Measurements from ENCODE around the gene RSU1. TPM values are rescaled to one million over a fixed set of nuclear protein-coding genes. Genes with fewer than 3 reads are reported as not detected.

The RSU1 gene
- total RNA-seq (10 to 100 TPM; 46.6 to 84.1 TPM), polyA plus RNA-seq (ENCODE audit: insufficient read length in 2 of 2) (10 to 100 TPM; 67.7 to 68.6 TPM)
- long read RNA-seq, donor 1, transcript RSU1-205 (8 exons, 3,639 nt): minor isoform, 8 of 34 reads
- long read RNA-seq, donor 1, transcript RSU1-201 (9 exons, 3,834 nt): major isoform, 22 of 34 reads
- long read RNA-seq, donor 1, partial matches to known transcripts: 0 of 34 reads
- long read RNA-seq, donor 1, other reads (novel, unspliced or antisense): 0 of 34 reads
- long read RNA-seq, donor 2, partial matches to known transcripts: 0 of 9 reads
- long read RNA-seq, donor 2, other reads (novel, unspliced or antisense): 0 of 9 reads
- long read RNA-seq, donor 3, transcript RSU1-203 (8 exons, 3,919 nt): major isoform, 5 of 21 reads
- long read RNA-seq, donor 3, partial matches to known transcripts: 8 of 21 reads
- long read RNA-seq, donor 3, other reads (novel, unspliced or antisense): 0 of 21 reads
- long read RNA-seq, donor 4, transcript RSU1-203 (8 exons, 3,919 nt): minor isoform, 5 of 75 reads
- long read RNA-seq, donor 4, transcript RSU1-205 (8 exons, 3,639 nt): minor isoform, 8 of 75 reads
- long read RNA-seq, donor 4, transcript RSU1-201 (9 exons, 3,834 nt): major isoform, 43 of 75 reads
- long read RNA-seq, donor 4, partial matches to known transcripts: 19 of 75 reads
- long read RNA-seq, donor 4, other reads (novel, unspliced or antisense): 0 of 75 reads

DNA sequence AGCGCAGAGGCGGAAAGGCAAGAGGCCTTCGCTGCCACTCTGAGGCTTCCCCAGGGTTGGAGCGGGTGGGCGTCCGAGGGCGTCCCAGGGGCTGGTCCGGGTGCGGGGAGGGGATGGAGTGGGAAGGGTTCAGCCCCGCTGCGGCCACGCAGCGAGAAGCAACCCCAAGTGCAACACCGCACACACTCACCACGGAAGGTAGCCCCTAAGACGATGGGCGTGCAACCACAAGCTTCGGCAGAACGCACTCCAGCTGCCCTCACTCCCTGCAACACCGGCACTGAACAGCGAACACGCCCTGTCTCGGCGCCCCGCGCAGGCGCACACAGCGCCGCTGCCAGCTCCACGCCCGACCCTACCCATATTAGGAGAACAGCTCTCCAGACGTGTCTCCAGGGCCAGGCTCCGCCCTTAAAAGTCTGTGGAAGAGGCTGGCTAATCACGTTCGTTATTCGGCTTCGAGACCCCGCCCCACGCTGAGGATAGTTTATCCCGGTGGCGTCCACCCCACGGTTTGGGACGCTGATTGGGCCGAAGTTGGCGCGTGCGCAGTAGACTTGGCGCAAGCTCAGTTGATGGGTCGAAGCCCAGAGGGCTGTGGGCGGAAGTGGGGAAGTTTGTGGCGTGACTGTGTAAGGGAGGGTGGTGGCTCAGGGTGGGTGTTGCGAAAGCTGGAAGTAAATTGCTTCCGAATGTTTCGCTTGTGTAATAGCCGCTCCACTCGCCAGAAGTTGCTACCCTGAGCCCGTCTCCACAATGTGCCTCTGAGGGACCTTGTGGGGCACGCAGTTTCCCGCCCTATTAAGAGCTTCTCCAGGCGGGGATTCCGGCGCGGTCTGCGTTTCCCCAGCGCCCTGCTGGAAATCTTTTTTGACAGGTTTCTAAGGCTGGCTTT, at the start of gene RSU1:
Gene RSU1 (minus strand): TSS at position 300 of the 895 bp plus-strand sequence. CDS start 343 bp downstream, outside the sequence.
- under 1% methylated on average over 65 of the region's 65 CpGs for WGBS (ENCODE audit: insufficient coverage)
- peak within 1 kb of the TSS; percentile 83 for H3K27ac ChIP-seq (ENCODE audit: low read depth, low read length)

GRCh38 chr10:16866541-16867275, 49.5 kb upstream of the RSU1 start:
- H3K27me3 ChIP-seq (ENCODE audit: control insufficient read depth, insufficient read depth, low read length): no peaks in the 10 kb centered on the region
- H3K4me1 ChIP-seq (ENCODE audit: control insufficient read depth, insufficient read depth, low read length): no peaks in the 10 kb centered on the region
- peak in 2 of 6 donors; percentile 72 to 86 for DNase-seq (ENCODE audit: low read depth in 4 of 6, low spot score in 6 of 6)
- no peak overlapping the region for H3K27ac ChIP-seq (ENCODE audit: low read depth, low read length)
- no peaks in the 10 kb centered on the region for H3K9me3 ChIP-seq (ENCODE audit: control insufficient read depth, insufficient read depth, low read length)
- no peak overlapping the region for H3K4me3 ChIP-seq (ENCODE audit: low read depth, low read length)
- H3K36me3 ChIP-seq (ENCODE audit: control insufficient read depth, insufficient read depth, low read length): no peaks in the 10 kb centered on the region
- WGBS (ENCODE audit: insufficient coverage): 88% methylated on average over 2 of the region's 7 CpGs

More for the DNA sequence above, at the start of gene RSU1:
- Histone ChIP-seq H3K4me3 (ENCODE audit: low read depth, low read length) (peak within 1 kb of the TSS; percentile 67), H3K27me3 (ENCODE audit: control insufficient read depth, insufficient read depth, low read length) (no peaks in the 10 kb centered on the region), H3K4me1 (ENCODE audit: control insufficient read depth, insufficient read depth, low read length) (peaks cover 8% of the 10 kb centered on the region), H3K9me3 (ENCODE audit: control insufficient read depth, insufficient read depth, low read length) (peaks cover under 1% of the 10 kb centered on the region), H3K36me3 (ENCODE audit: control insufficient read depth, insufficient read depth, low read length) (no peaks in the 10 kb centered on the region)
- peak; percentile 99 to 100 (median 99) for DNase-seq (ENCODE audit: low read depth in 4 of 6, low spot score in 6 of 6)

DNA sequence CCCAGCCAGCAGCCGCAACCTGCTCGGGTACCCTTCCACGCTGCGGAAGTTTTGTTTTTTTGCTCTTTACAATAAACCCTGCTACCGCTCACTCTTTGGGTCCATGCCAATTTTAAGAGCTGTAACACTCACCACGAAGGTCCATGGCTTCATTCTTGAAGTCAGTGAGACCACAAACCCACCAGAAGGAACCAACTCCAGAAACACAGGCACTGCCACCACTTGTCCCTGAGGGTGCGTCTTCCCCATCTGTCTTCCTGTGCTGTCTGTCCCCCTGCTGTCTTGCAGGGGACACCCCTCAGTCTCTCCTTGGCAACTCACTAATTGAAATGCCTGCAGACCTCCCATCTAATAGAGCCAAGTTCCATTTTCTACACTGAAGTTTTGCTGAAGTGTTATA, 48.5 kb upstream of the RSU1 start:
- Histone ChIP-seq H3K36me3 (ENCODE audit: control insufficient read depth, insufficient read depth, low read length) (no peaks in the 10 kb centered on the region), H3K27me3 (ENCODE audit: control insufficient read depth, insufficient read depth, low read length) (no peaks in the 10 kb centered on the region), H3K4me1 (ENCODE audit: control insufficient read depth, insufficient read depth, low read length) (no peaks in the 10 kb centered on the region), H3K27ac (ENCODE audit: low read depth, low read length) (no peak overlapping the region), H3K9me3 (ENCODE audit: control insufficient read depth, insufficient read depth, low read length) (no peaks in the 10 kb centered on the region), H3K4me3 (ENCODE audit: low read depth, low read length) (no peak overlapping the region)
- WGBS (ENCODE audit: insufficient coverage): 87% methylated on average over 7 of the region's 7 CpGs
- DNase-seq (ENCODE audit: low read depth in 4 of 6, low spot score in 6 of 6): no peak

- no peak for DNase-seq (ENCODE audit: low read depth in 4 of 6, low spot score in 6 of 6)
- no CpG with 5 or more reads among the region's 2 CpGs for WGBS (ENCODE audit: insufficient coverage)
- H3K9me3 ChIP-seq (ENCODE audit: control insufficient read depth, insufficient read depth, low read length): no peaks in the 10 kb centered on the region
- H3K4me1 ChIP-seq (ENCODE audit: control insufficient read depth, insufficient read depth, low read length): no peaks in the 10 kb centered on the region
- H3K36me3 ChIP-seq (ENCODE audit: control insufficient read depth, insufficient read depth, low read length): no peaks in the 10 kb centered on the region
- no peak overlapping the region for H3K4me3 ChIP-seq (ENCODE audit: low read depth, low read length)
- no peak overlapping the region for H3K27ac ChIP-seq (ENCODE audit: low read depth, low read length)
- H3K27me3 ChIP-seq (ENCODE audit: control insufficient read depth, insufficient read depth, low read length): no peaks in the 10 kb centered on the region
These were observed 46.5 kb upstream of the RSU1 start for GRCh38 chr10:16863766-16864165.

DNA sequence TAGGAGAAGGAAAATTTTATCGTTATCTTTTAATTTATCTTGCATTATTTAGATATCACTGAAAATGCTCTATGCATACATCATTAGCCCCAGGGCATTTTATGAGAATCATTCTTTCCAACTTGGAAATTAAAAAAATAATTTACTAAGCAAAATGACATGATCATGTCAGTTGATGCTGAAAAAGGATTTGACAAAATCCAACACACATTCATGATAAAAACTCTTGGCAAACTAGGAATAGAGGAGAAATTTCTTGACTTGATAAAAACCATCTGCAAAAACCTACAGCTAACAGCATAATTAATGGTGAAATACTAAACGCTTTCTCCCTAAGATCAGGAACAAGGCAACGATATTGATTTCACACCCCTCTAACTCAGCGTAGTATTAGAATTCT, 40.2 kb upstream of the RSU1 start:
- Histone ChIP-seq H3K4me3 (ENCODE audit: low read depth, low read length) (no peak overlapping the region), H3K9me3 (ENCODE audit: control insufficient read depth, insufficient read depth, low read length) (no peaks in the 10 kb centered on the region), H3K4me1 (ENCODE audit: control insufficient read depth, insufficient read depth, low read length) (no peaks in the 10 kb centered on the region), H3K27me3 (ENCODE audit: control insufficient read depth, insufficient read depth, low read length) (no peaks in the 10 kb centered on the region), H3K36me3 (ENCODE audit: control insufficient read depth, insufficient read depth, low read length) (no peaks in the 10 kb centered on the region), H3K27ac (ENCODE audit: low read depth, low read length) (no peak overlapping the region)
- no peak for DNase-seq (ENCODE audit: low read depth in 4 of 6, low spot score in 6 of 6)
- no CpG with 5 or more reads among the region's 4 CpGs for WGBS (ENCODE audit: insufficient coverage)

- Histone ChIP-seq H3K27ac (ENCODE audit: low read depth, low read length) (peak overlapping the region; percentile 62), H3K4me1 (ENCODE audit: control insufficient read depth, insufficient read depth, low read length) (no peaks in the 10 kb centered on the region), H3K4me3 (ENCODE audit: low read depth, low read length) (no peak overlapping the region), H3K36me3 (ENCODE audit: control insufficient read depth, insufficient read depth, low read length) (no peaks in the 10 kb centered on the region), H3K27me3 (ENCODE audit: control insufficient read depth, insufficient read depth, low read length) (no peaks in the 10 kb centered on the region), H3K9me3 (ENCODE audit: control insufficient read depth, insufficient read depth, low read length) (no peaks in the 10 kb centered on the region)
- peak in 1 of 6 donors; percentile 57 for DNase-seq (ENCODE audit: low read depth in 4 of 6, low spot score in 6 of 6)
- WGBS (ENCODE audit: insufficient coverage): 45% methylated on average over 3 of the region's 4 CpGs
These were observed 39.3 kb upstream of the RSU1 start for GRCh38 chr10:16856567-16856966.

DNA sequence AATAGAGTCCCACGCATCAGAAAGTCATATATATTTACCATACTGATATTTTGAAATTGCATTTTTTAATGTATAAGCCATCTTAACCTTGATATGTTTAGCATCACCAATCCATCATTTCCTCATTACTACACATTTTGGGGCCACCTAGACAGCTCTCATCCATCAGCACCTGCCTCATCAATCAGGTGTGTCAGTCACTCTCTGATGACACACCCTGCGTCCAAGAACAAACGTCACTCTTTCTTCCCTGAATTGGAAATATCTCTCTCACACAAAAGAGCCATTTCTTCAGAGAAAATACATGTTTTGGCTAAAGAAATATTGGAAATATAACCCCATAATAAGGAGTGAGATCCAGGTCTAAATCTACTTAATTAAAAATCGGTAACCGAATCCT, 38.9 kb upstream of the RSU1 start:
- no peaks in the 10 kb centered on the region for H3K27me3 ChIP-seq (ENCODE audit: control insufficient read depth, insufficient read depth, low read length)
- H3K4me1 ChIP-seq (ENCODE audit: control insufficient read depth, insufficient read depth, low read length): no peaks in the 10 kb centered on the region
- no CpG with 5 or more reads among the region's 5 CpGs for WGBS (ENCODE audit: insufficient coverage)
- no peak overlapping the region for H3K4me3 ChIP-seq (ENCODE audit: low read depth, low read length)
- no peak overlapping the region for H3K27ac ChIP-seq (ENCODE audit: low read depth, low read length)
- DNase-seq (ENCODE audit: low read depth in 4 of 6, low spot score in 6 of 6): no peak
- H3K9me3 ChIP-seq (ENCODE audit: control insufficient read depth, insufficient read depth, low read length): no peaks in the 10 kb centered on the region
- no peaks in the 10 kb centered on the region for H3K36me3 ChIP-seq (ENCODE audit: control insufficient read depth, insufficient read depth, low read length)

DNA sequence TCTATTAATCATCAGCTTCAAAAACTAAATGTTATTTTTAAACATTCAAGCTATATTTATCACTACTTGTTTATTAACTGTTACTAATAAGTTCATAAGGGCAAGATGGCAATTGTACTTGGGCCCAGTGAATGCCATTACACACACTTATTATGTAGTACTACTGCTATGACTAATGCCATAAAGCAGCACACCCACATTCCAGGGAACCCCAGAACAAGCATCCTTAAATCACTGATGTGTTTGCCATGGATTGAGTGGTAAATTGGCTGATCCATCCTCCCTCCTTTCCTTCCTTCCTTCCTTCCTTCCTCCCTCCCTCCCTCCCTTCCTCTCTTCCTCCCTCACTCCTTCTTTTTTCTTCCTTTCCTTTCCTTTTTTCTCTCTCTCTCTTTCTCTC, 37.4 kb upstream of the RSU1 start:
- H3K36me3 ChIP-seq (ENCODE audit: control insufficient read depth, insufficient read depth, low read length): no peaks in the 10 kb centered on the region
- H3K4me3 ChIP-seq (ENCODE audit: low read depth, low read length): no peak overlapping the region
- H3K27ac ChIP-seq (ENCODE audit: low read depth, low read length): no peak overlapping the region
- H3K4me1 ChIP-seq (ENCODE audit: control insufficient read depth, insufficient read depth, low read length): no peaks in the 10 kb centered on the region
- DNase-seq (ENCODE audit: low read depth in 4 of 6, low spot score in 6 of 6): no peak
- H3K27me3 ChIP-seq (ENCODE audit: control insufficient read depth, insufficient read depth, low read length): no peaks in the 10 kb centered on the region
- H3K9me3 ChIP-seq (ENCODE audit: control insufficient read depth, insufficient read depth, low read length): no peaks in the 10 kb centered on the region

DNA sequence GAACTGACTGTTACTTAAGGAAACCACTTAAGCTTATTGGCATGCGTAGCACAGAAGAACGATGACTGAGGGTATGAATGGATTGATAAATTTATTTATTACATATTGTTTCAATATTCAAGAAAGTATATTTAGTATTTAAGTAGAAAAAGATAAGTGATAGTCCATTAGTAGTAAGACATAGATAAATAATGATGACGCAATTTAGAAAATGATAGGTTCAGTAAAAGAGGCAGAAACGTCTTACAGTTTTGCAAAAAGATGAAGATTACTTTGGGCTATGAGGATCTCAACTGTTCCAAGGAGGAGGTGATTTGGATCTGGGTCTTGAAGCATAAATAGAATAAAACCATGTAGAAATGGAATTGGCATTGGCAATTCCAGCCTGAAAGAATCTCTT, 36.6 kb upstream of the RSU1 start:
- WGBS (ENCODE audit: insufficient coverage): 90% methylated on average over 2 of the region's 4 CpGs
- Histone ChIP-seq H3K36me3 (ENCODE audit: control insufficient read depth, insufficient read depth, low read length) (no peaks in the 10 kb centered on the region), H3K9me3 (ENCODE audit: control insufficient read depth, insufficient read depth, low read length) (no peaks in the 10 kb centered on the region), H3K4me1 (ENCODE audit: control insufficient read depth, insufficient read depth, low read length) (no peaks in the 10 kb centered on the region), H3K4me3 (ENCODE audit: low read depth, low read length) (no peak overlapping the region), H3K27me3 (ENCODE audit: control insufficient read depth, insufficient read depth, low read length) (no peaks in the 10 kb centered on the region), H3K27ac (ENCODE audit: low read depth, low read length) (no peak overlapping the region)
- DNase-seq (ENCODE audit: low read depth in 4 of 6, low spot score in 6 of 6): no peak
